K562 (cell line): Measurements from ENCODE around the gene ZSCAN22. TPM values are rescaled to one million over a fixed set of nuclear protein-coding genes. Genes with fewer than 3 reads are reported as not detected.

Experiments
- EGR1 ChIP-seq: fragments of 450-650 bp; conservative IDR thresholded peaks from 2 replicates; pipeline ENCODE4 v1.6.1; 2017; ENCODE audit warnings: mild to moderate bottlenecking
- HNRNPUL1 ChIP-seq: fragments of 200-400 bp; formaldehyde crosslinking; IDR thresholded peaks from 2 replicates; pipeline ENCODE4 v1.6.1; 2017; ENCODE audit warnings: low read length
- HOXB6 ChIP-seq: fragments of 250-450 bp; sonication (Bioruptor Pico); IDR thresholded peaks from 2 replicates; pipeline ENCODE4 v1.5.1; 2022; ENCODE audit warnings: mild to moderate bottlenecking, borderline replicate concordance
- IFI16 ChIP-seq: fragments of 250-450 bp; sonication (Bioruptor Pico); IDR thresholded peaks from 2 replicates; pipeline ENCODE4 v2.1.2; 2022; ENCODE audit warnings: mild to moderate bottlenecking, inconsistent platforms
- MCM5 ChIP-seq: fragments of 450-650 bp; IDR thresholded peaks from 2 replicates; pipeline ENCODE4 v1.6.1; 2016; ENCODE audit warnings: low read depth
- MEF2D ChIP-seq: conservative IDR thresholded peaks from 2 replicates; pipeline ENCODE4 v1.6.1; 2016; ENCODE audit warnings: low read depth, missing genetic modification characterization, missing compliant biosample characterization
- MXD1 ChIP-seq: fragments of 250-450 bp; sonication (Bioruptor Pico); IDR thresholded peaks from 2 replicates; pipeline ENCODE4 v1.8.0; 2021; ENCODE audit warnings: borderline replicate concordance, mild to moderate bottlenecking, moderate library complexity; ENCODE audit not compliant: poor library complexity, severe bottlenecking
- PHB2 ChIP-seq: fragments of 450-650 bp; IDR thresholded peaks from 2 replicates; pipeline ENCODE4 v1.6.1; 2017; ENCODE audit warnings: low read depth
- RAD21 ChIP-seq, 2 experiments: fragments of 250-450 bp in 1 of 2; fragments of 450-650 bp in 1 of 2; sonication (Bioruptor Pico) in 1 of 2; formaldehyde crosslinking in 1 of 2; IDR thresholded peaks in 1 of 2; conservative IDR thresholded peaks in 1 of 2; 2 replicates each; pipeline versions ENCODE4 v1.4.0 to v1.8.0; 2020 to 2022; ENCODE audit warnings: mild to moderate bottlenecking in 2 of 2, moderate library complexity in 1 of 2
- RNF219 ChIP-seq: fragments of 250-450 bp; sonication (Bioruptor Pico); IDR thresholded peaks from 2 replicates; pipeline ENCODE4 v1.5.0; 2022; ENCODE audit warnings: mild to moderate bottlenecking
- SNAPC5 ChIP-seq: fragments of 250-450 bp; sonication (Bioruptor Pico); IDR thresholded peaks from 2 replicates; pipeline ENCODE4 v1.8.0; 2021; ENCODE audit warnings: moderate library complexity, mild to moderate bottlenecking, inconsistent platforms
- TEAD1 ChIP-seq, 2 experiments: fragments of 450-650 bp in 1 of 2; sonication (generic) in 1 of 2; formaldehyde crosslinking; IDR thresholded peaks; 2 replicates each; pipeline versions ENCODE4 v1.4.0 to v1.8.0; 2020 to 2022; ENCODE audit warnings: mild to moderate bottlenecking in 2 of 2, missing genetic modification reagents in 1 of 2
- TFE3 ChIP-seq: fragments of 450-650 bp; formaldehyde crosslinking; IDR thresholded peaks from 2 replicates; pipeline ENCODE4 v1.4.0; 2020; ENCODE audit warnings: mild to moderate bottlenecking, mixed read lengths
- THAP7 ChIP-seq: fragments of 250-450 bp; sonication (Bioruptor Pico); IDR thresholded peaks from 2 replicates; pipeline ENCODE4 v1.5.0; 2021
- ZFP91 ChIP-seq: sonication (generic); formaldehyde crosslinking; IDR thresholded peaks from 2 replicates; pipeline ENCODE4 v1.8.0; 2022; ENCODE audit warnings: mild to moderate bottlenecking, missing genetic modification reagents
- ZNF280B ChIP-seq: fragments of 250-450 bp; sonication (Bioruptor Pico); IDR thresholded peaks from 2 replicates; pipeline ENCODE4 v1.5.1; 2021; ENCODE audit warnings: mild to moderate bottlenecking
- ZNF57 ChIP-seq: fragments of 450-650 bp; formaldehyde crosslinking; IDR thresholded peaks from 2 replicates; pipeline ENCODE4 v1.4.0; 2020; ENCODE audit warnings: mild to moderate bottlenecking, moderate library complexity
- ZNF785 ChIP-seq: fragments of 250-450 bp; sonication (Bioruptor Pico); IDR thresholded peaks from 2 replicates; pipeline ENCODE4 v1.4.0; 2020; ENCODE audit warnings: mild to moderate bottlenecking
- ZNF830 ChIP-seq: fragments of 250-450 bp; sonication (Bioruptor Pico); IDR thresholded peaks from 2 replicates; pipeline ENCODE4 v1.5.0; 2021; ENCODE audit warnings: mild to moderate bottlenecking
- polyA plus RNA-seq, 8 experiments: library from polyadenylated mRNA; depleted of rRNA in 4 of 8; stranded (reverse) in 5 of 8; unstranded in 3 of 8; fragments of >200 nt; fragmentation: Nextera tagmentation in 2 of 8; fragmentation: Illumina TruSeq in 1 of 8; extraction: Ambion mirVana in 2 of 8; extraction: Trizol in 1 of 8; gene quantifications; 2 replicates each; pipeline versions ENCODE4 v1.2.1 to v1.2.3, GENCODE V29; 2011 to 2014; ENCODE audit warnings: inconsistent platforms in 1 of 8, missing spikeins in 1 of 8
- total RNA-seq, 7 experiments: library from RNA; depleted of rRNA in 6 of 7; stranded (reverse); fragments of >200 nt in 6 of 7; fragmentation: Illumina TruSeq in 2 of 7; extraction: Trizol in 2 of 7; gene quantifications; 2 replicates each; pipeline versions ENCODE4 v1.2.1 to v1.2.3, GENCODE V29; 2011 to 2021; ENCODE audit warnings: low replicate concordance in 1 of 7

Gene ZSCAN22
- total and polyA plus RNA-seq, 9 of the 15 experiments (the other 6 are each of a cell fraction or from before 2014, with no cell fraction given): 0.98 to 5.3 (median 3.0) TPM

GRCh38 chr19:58279042-58279924 lies 47.5 kb upstream of the ZSCAN22 start (continued):
- no peak for TF ChIP-seq RAD21 (CRISPR knock-in tag; conservative IDR thresholded peaks at IDR 0.05 in 1 of 2, IDR thresholded peaks at IDR 0.05 in 1 of 2)
- no peak for TF ChIP-seq IFI16 (CRISPR knock-in tag)
- peak in 1 of 2 experiments; percentile 69; a peak in 1 of 4 replicates for TF ChIP-seq TEAD1 (CRISPR knock-in tag; IDR thresholded peaks at IDR 0.05)
- TF ChIP-seq MEF2D: no peak
- TF ChIP-seq TFE3: no peak
- no peak for TF ChIP-seq HOXB6
- TF ChIP-seq ZNF57 (CRISPR knock-in tag): no peak
- TF ChIP-seq SNAPC5 (CRISPR knock-in tag): no peak
- no peak for TF ChIP-seq ZNF280B (CRISPR knock-in tag)
- TF ChIP-seq ZNF785 (CRISPR knock-in tag): no peak
- no peak for TF ChIP-seq ZFP91 (CRISPR knock-in tag)
- TF ChIP-seq RNF219 (CRISPR knock-in tag): no peak
- no peak for TF ChIP-seq MCM5
- TF ChIP-seq PHB2: no peak
- TF ChIP-seq ZNF830 (CRISPR knock-in tag): 0 out of 2 replicates have a peak, but pooled peaks have one; percentile 75
- TF ChIP-seq HNRNPUL1: no peak
- no peak for TF ChIP-seq THAP7 (CRISPR knock-in tag)
- TF ChIP-seq EGR1: no peak
- no peak for TF ChIP-seq MXD1 (CRISPR knock-in tag)
